HG03025 (cell line): ENCODE measurements around the gene GSTA4.
"Not testable (repeated sequence)": the region's sequence is repeated elsewhere in the genome, so short reads cannot be mapped to it uniquely, and the experiment has no call there.

Source experiments
- ATAC-seq: cut with Tn5 transposase; IDR thresholded peaks from one replicate; pipeline ENCODE4 v1.9.1; 2021; ENCODE audit warnings: mild to moderate bottlenecking, moderate library complexity; ENCODE audit not compliant: unreplicated experiment, low FRiP score

GSTA4 gene

GRCh38 chr6:53014744-53015143, 19.7 kb upstream of the GSTA4 start:
- no peak for ATAC-seq

- ATAC-seq: no peak
These were observed 19.0 kb upstream of the GSTA4 start for GRCh38 chr6:53014063-53014462.

- no peak for ATAC-seq
These were observed 16.9 kb upstream of the GSTA4 start for GRCh38 chr6:53011979-53012378.

- no peak for ATAC-seq
These were observed 15.4 kb upstream of the GSTA4 start for GRCh38 chr6:53010504-53010903.

GRCh38 chr6:53009511-53009910, 14.4 kb upstream of the GSTA4 start:
- ATAC-seq: no peak

GRCh38 chr6:53009056-53009455, 14.0 kb upstream of the GSTA4 start:
- no peak for ATAC-seq

- not testable (repeated sequence) for ATAC-seq
These were observed 13.2 kb upstream of the GSTA4 start for GRCh38 chr6:53008192-53008687.

GRCh38 chr6:53005663-53006250, 10.7 kb upstream of the GSTA4 start:
- ATAC-seq: no peak

GRCh38 chr6:52999456-52999855, 4.4 kb upstream of the GSTA4 start:
- ATAC-seq: no peak

GRCh38 chr6:52998603-52999002, 3.5 kb upstream of the GSTA4 start:
- no peak for ATAC-seq

- no peak for ATAC-seq
These were observed 995 bp upstream of the GSTA4 start for GRCh38 chr6:52995913-52996645.

GRCh38 chr6:52994839-52995088, 320 bp downstream of the GSTA4 start:
- ATAC-seq: peak; percentile 19

GRCh38 chr6:52994031-52994838, 849 bp downstream of the GSTA4 start:
- ATAC-seq: no peak

- no peak for ATAC-seq
These were observed 1.8 kb downstream of the GSTA4 start for GRCh38 chr6:52992980-52993920.

GRCh38 chr6:52990342-52990741, 4.7 kb downstream of the GSTA4 start:
- ATAC-seq: no peak

GRCh38 chr6:52985228-52985627, 9.9 kb downstream of the GSTA4 start:
- no peak for ATAC-seq

GRCh38 chr6:52984247-52984646, 10.8 kb downstream of the GSTA4 start:
- ATAC-seq: peak; percentile 79

- ATAC-seq: no peak
These were observed 11.8 kb downstream of the GSTA4 start for GRCh38 chr6:52983159-52983848.

- no peak for ATAC-seq
These were observed 12.4 kb downstream of the GSTA4 start for GRCh38 chr6:52982680-52983079.
